ENCODE data around the gene ZNF362. TPM values are rescaled to one million over a fixed set of nuclear protein-coding genes. Genes with fewer than 3 reads are reported as not detected.

Gene ZNF362
- total RNA-seq, 2 donors from 2014 or later, result 8.9 to 9.8 TPM

DNA sequence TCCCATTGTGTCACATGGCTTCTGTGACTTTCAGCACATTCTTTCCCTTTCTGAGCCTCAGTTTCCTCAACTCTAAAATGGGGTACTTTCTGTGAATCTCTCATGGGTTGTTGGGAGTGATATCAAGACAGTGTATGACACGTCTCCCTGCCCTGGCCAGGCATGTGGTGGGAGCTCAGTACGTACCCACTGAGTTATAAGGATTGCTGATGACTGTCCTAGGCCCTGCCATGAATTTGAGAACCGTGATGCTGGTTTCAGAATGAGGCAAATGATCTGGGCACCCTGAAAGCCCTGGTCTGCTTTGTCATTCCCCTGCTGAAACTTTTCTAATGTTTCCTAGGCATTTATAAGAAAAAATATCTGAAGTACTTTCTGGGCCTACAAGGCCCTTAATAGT, 3.6 kb downstream of the ZNF362 start:
- H3K27me3 ChIP-seq, result no peaks in the 10 kb centered on the region
- H3K36me3 ChIP-seq, result no peaks in the 10 kb centered on the region
- no peak for DNase-seq
- no peaks in the 10 kb centered on the region for H3K9me3 ChIP-seq
- TF ChIP-seq, protein P1, sequence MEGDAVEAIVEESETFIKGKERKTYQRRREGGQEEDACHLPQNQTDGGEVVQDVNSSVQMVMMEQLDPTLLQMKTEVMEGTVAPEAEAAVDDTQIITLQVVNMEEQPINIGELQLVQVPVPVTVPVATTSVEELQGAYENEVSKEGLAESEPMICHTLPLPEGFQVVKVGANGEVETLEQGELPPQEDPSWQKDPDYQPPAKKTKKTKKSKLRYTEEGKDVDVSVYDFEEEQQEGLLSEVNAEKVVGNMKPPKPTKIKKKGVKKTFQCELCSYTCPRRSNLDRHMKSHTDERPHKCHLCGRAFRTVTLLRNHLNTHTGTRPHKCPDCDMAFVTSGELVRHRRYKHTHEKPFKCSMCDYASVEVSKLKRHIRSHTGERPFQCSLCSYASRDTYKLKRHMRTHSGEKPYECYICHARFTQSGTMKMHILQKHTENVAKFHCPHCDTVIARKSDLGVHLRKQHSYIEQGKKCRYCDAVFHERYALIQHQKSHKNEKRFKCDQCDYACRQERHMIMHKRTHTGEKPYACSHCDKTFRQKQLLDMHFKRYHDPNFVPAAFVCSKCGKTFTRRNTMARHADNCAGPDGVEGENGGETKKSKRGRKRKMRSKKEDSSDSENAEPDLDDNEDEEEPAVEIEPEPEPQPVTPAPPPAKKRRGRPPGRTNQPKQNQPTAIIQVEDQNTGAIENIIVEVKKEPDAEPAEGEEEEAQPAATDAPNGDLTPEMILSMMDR (IDR thresholded peaks at IDR 0.05), result no peak
- no peak overlapping the region for H3K4me3 ChIP-seq
- intact Hi-C loops (cut with DNase I), result no loop called here
- no peak overlapping the region for H3K9ac ChIP-seq (ENCODE audit: low read depth in 2 of 2, low read length in 2 of 2)
- H3K4me1 ChIP-seq, result peaks cover 13% of the 10 kb centered on the region
- H3K27ac ChIP-seq, result no peak overlapping the region

DNA sequence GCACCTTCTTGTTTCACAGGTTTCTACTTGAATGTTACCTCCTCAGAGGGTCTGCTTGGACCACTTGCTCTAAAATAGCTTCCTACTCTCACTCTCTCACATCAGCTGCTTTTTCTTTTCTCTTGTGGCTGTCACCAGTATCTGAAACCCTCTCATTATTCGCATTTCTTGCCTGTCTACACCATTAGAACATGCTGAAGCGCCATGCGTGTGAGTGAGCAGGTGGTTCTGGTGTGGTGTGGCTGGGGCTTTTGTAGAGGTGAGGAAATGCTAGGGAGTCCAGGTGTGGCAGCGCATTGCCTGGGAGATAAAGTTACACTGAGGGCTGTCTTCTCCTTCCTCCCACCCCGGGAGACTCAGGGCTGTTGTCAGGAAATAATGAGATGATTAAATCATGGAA, 4.1 kb downstream of the ZNF362 start:
- DNase-seq, result no peak

DNA sequence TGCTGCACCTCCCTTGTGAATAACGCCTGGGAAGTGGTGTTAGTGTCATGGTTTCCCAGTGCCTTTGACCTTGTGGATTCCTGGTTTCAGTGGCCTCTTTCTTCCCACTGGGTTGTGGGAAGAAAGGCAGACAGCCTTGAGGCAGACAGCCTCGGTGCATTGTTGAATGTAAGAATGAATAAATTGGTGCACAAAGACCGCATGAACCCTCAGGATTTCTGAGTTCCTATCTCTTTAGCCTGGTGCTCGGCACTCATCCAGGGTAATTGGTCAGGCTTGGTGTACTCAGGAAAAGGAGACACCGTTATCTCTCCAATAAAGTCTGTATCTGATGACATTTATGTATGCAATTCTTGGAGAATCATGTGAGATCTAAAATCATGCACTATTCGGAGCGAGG, 5.1 kb downstream of the ZNF362 start:
- H3K9ac ChIP-seq (ENCODE audit: low read depth in 2 of 2, low read length in 2 of 2), result no peak overlapping the region
- peaks cover 13% of the 10 kb centered on the region for H3K4me1 ChIP-seq
- no peaks in the 10 kb centered on the region for H3K9me3 ChIP-seq
- no peak overlapping the region for H3K27ac ChIP-seq
- H3K27me3 ChIP-seq, result no peaks in the 10 kb centered on the region
- TF ChIP-seq, protein P1 (IDR thresholded peaks at IDR 0.05), result no peak
- intact Hi-C loops (cut with DNase I), result no loop called here
- DNase-seq, result no peak
- H3K36me3 ChIP-seq, result no peaks in the 10 kb centered on the region
- H3K4me3 ChIP-seq, result no peak overlapping the region

More for the DNA sequence above, 4.1 kb downstream of the ZNF362 start:
- no peaks in the 10 kb centered on the region for H3K36me3 ChIP-seq
- no peaks in the 10 kb centered on the region for H3K27me3 ChIP-seq
- intact Hi-C loops (cut with DNase I), result no loop called here
- no peaks in the 10 kb centered on the region for H3K9me3 ChIP-seq
- TF ChIP-seq, protein P1 (IDR thresholded peaks at IDR 0.05), result no peak
- H3K4me3 ChIP-seq, result no peak overlapping the region
- peaks cover 13% of the 10 kb centered on the region for H3K4me1 ChIP-seq
- H3K9ac ChIP-seq (ENCODE audit: low read depth in 2 of 2, low read length in 2 of 2), result no peak overlapping the region
- H3K27ac ChIP-seq, result no peak overlapping the region

DNA sequence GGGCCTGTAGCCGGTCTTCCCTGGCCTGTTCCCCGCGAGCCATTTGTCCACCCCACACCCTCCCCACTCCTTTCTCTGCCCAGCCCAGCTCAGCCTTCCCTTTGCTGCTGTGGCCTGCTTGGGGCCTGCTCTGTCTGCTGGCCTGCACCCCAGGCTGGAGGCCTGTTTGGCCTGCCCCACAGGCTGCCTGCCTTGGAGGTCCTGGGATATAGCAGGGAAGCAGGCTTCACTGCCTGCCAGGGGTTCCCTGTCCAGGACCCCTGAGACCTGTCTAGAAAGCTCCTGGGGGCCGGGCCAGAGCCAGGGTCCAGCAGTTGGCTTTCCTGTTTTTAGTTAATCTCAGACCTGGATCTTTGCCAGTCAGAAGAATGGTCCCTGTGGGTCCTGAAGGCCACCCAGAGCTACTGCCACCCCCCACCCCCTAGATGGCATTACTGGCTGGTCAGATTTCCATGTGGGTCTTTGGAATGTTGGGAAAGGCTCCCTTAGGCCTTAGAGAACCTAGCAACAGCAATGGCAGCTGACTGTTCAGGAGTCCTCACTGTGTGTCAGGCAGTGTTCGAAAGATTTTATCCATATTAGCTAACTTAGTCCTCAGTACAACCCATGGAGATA, 7.7 kb downstream of the ZNF362 start:
- Histone ChIP-seq H3K36me3 (no peaks in the 10 kb centered on the region), H3K27ac (no peak overlapping the region), H3K9ac (ENCODE audit: low read depth in 2 of 2, low read length in 2 of 2) (no peak overlapping the region), H3K4me1 (no peaks in the 10 kb centered on the region), H3K4me3 (no peak overlapping the region), H3K9me3 (no peaks in the 10 kb centered on the region), H3K27me3 (no peaks in the 10 kb centered on the region)
- DNase-seq, result no peak
- TF ChIP-seq, protein P1 (IDR thresholded peaks at IDR 0.05), result no peak
- intact Hi-C loops (cut with DNase I), result no loop called here

DNA sequence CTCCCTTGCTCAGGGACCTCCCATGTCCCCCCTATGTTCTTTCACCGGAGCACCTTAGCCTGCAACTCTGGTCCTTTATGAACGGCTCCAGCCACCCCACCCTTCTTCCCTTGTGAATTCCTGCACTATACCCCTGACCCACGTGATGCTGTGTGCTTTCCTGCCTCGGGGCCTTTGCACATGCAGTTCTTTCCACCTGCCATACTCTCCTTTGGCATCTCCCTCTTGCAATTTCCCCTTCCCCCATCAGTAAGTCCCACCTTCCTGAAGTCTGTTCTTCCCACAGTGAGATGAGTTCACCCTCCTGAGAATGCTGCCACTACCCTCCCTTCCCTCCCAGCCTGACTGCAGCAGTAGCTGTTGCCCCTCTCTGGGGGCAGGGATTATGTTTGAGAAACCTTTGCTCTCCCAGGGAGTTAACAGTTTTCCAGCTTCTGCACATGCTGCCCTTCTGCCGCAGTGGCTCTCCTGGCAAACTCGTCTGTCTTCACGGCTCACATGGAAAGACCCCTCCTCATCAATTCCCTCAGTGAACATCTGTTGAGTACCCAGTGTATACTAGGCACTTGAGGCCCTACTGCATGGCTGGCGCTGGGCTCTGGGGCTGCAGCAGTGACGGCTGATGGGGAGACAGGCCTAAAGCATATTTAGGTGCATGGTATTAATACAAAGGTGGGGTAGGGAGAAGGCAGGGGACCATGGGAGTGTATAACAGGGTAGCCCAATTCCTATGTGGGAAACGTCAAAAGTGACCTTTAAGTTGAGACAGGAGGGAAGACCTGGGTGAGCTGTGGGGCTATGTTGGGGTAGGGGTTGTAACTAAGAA, 9.7 kb downstream of the ZNF362 start:
- Histone ChIP-seq H3K27me3 (no peaks in the 10 kb centered on the region), H3K9me3 (no peaks in the 10 kb centered on the region), H3K9ac (ENCODE audit: low read depth in 2 of 2, low read length in 2 of 2) (no peak overlapping the region), H3K4me1 (no peaks in the 10 kb centered on the region), H3K36me3 (no peaks in the 10 kb centered on the region), H3K27ac (no peak overlapping the region), H3K4me3 (no peak overlapping the region)
- TF ChIP-seq, protein P1 (IDR thresholded peaks at IDR 0.05), result no peak
- no peak for DNase-seq
- intact Hi-C loops (cut with DNase I), result no loop called here

Measured in colonic mucosa (tissue), 4 donors.